GM12873 (cell line): ENCODE results near the gene GABRR3.

Source experiments
- TF ChIP-seq, protein P1 (sequence below): IDR thresholded peaks from 2 replicates; pipeline ENCODE4 v1.5.1; 2012; ENCODE audit warnings: low read depth, mild to moderate bottlenecking, moderate library complexity, low read length, control low read depth; ENCODE audit not compliant: insufficient read depth; ENCODE audit errors: missing control alignments

Gene GABRR3

DNA sequence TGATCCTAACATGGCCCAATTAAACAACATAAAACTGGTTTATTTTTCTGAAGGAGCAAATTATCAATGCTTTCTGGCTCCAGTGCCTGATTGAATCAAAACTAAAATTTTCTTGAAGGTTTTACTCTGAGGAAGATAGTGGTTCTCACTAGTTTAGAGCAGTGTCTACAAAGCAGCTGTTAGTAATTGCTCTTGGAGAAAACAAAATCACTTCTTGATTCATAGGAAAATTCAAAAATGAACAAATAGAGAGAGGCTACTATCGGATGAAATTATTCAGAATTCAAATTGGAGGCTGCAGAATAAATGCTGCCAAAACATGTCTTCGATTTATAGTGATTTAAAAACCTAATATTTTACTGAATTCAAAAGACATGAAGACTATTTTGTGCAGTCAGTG is 47.8 kb downstream of the GABRR3 start:
- TF ChIP-seq, protein P1, sequence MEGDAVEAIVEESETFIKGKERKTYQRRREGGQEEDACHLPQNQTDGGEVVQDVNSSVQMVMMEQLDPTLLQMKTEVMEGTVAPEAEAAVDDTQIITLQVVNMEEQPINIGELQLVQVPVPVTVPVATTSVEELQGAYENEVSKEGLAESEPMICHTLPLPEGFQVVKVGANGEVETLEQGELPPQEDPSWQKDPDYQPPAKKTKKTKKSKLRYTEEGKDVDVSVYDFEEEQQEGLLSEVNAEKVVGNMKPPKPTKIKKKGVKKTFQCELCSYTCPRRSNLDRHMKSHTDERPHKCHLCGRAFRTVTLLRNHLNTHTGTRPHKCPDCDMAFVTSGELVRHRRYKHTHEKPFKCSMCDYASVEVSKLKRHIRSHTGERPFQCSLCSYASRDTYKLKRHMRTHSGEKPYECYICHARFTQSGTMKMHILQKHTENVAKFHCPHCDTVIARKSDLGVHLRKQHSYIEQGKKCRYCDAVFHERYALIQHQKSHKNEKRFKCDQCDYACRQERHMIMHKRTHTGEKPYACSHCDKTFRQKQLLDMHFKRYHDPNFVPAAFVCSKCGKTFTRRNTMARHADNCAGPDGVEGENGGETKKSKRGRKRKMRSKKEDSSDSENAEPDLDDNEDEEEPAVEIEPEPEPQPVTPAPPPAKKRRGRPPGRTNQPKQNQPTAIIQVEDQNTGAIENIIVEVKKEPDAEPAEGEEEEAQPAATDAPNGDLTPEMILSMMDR, result no peak

- TF ChIP-seq, protein P1, result no peak
These were observed 51.1 kb downstream of the GABRR3 start for GRCh38 chr3:97983933-97984491.

GRCh38 chr3:97981886-97982285 is 53.2 kb downstream of the GABRR3 start:
- TF ChIP-seq, protein P1, result no peak

DNA sequence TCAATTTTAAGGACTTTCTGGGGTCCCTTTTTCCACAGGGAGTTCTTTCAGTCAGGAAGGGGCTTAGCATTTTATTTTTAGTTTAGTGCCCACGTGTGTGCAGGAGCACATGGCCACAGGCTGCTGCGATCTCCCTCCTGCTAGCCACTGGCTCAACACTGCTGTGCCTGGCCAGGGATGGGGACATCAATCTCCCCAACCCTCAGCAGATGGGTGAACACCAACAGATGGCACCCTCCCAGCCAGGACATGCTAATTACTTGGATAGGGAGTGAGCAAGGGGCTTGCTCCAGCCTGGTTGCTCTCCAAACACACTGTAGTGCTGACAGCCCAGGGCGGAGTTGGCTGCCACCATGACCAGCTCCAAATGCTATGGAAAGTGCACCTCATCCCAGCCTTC is 55.5 kb downstream of the GABRR3 start:
- TF ChIP-seq, protein P1, result no peak

GRCh38 chr3:97975466-97975865 is 59.6 kb downstream of the GABRR3 start:
- TF ChIP-seq, protein P1, result no peak

DNA sequence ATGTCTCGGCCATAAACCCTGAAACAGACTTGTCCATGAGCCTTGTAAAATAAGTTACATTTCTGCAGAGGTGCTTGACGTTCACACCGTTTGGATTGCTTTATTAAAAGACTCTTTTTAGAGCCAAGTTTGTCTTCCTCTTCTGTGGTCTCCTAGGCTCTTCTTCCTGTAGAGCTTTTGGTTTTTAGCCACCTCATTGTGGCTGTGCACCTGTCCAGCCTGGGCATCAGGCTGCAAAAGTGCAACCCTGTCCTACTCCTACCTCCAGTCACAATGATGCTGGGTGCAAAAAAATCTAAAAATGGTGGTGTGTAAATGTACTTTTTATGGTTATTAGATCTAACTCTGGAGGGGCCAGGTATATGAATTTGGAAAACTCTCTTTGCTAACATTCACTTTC is 60.1 kb downstream of the GABRR3 start:
- TF ChIP-seq, protein P1, result no peak

DNA sequence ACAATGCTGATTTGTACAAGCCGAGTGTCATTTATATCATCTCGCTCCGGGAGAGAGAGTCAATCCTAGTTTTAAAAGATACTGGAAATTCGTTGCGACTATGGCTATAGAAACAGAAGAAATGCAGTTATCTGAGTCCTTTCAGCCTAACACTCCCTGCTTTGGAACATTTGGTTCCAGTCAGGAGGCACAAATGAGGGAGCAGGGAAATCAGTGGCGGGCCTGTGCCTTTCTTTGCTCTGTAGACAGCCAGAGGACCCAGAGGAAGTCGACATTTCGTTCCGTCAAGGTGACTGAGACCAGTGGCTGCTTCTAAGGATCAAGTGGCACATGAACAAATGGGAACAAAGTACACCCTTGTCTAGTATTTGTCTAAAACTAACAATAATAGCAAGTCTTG is 62.1 kb downstream of the GABRR3 start:
- TF ChIP-seq, protein P1, result no peak
